ENCODE results near the gene ABCA8. TPM values are rescaled to one million over a fixed set of nuclear protein-coding genes. Genes with fewer than 3 reads are reported as not detected.

Gene ABCA8, protein sequence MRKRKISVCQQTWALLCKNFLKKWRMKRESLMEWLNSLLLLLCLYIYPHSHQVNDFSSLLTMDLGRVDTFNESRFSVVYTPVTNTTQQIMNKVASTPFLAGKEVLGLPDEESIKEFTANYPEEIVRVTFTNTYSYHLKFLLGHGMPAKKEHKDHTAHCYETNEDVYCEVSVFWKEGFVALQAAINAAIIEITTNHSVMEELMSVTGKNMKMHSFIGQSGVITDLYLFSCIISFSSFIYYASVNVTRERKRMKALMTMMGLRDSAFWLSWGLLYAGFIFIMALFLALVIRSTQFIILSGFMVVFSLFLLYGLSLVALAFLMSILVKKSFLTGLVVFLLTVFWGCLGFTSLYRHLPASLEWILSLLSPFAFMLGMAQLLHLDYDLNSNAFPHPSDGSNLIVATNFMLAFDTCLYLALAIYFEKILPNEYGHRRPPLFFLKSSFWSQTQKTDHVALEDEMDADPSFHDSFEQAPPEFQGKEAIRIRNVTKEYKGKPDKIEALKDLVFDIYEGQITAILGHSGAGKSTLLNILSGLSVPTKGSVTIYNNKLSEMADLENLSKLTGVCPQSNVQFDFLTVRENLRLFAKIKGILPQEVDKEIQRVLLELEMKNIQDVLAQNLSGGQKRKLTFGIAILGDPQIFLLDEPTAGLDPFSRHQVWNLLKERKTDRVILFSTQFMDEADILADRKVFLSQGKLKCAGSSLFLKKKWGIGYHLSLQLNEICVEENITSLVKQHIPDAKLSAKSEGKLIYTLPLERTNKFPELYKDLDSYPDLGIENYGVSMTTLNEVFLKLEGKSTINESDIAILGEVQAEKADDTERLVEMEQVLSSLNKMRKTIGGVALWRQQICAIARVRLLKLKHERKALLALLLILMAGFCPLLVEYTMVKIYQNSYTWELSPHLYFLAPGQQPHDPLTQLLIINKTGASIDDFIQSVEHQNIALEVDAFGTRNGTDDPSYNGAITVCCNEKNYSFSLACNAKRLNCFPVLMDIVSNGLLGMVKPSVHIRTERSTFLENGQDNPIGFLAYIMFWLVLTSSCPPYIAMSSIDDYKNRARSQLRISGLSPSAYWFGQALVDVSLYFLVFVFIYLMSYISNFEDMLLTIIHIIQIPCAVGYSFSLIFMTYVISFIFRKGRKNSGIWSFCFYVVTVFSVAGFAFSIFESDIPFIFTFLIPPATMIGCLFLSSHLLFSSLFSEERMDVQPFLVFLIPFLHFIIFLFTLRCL (N-terminal part only)
- not detected in 2 replicates for total RNA-seq (2014; rRNA removed; shearing (Covaris generic))
- polyA plus RNA-seq (2016; fragmentation: Nextera tagmentation; extraction: Ambion mirVana): not detected in 2 replicates
- long read RNA-seq: 0 reads

DNA sequence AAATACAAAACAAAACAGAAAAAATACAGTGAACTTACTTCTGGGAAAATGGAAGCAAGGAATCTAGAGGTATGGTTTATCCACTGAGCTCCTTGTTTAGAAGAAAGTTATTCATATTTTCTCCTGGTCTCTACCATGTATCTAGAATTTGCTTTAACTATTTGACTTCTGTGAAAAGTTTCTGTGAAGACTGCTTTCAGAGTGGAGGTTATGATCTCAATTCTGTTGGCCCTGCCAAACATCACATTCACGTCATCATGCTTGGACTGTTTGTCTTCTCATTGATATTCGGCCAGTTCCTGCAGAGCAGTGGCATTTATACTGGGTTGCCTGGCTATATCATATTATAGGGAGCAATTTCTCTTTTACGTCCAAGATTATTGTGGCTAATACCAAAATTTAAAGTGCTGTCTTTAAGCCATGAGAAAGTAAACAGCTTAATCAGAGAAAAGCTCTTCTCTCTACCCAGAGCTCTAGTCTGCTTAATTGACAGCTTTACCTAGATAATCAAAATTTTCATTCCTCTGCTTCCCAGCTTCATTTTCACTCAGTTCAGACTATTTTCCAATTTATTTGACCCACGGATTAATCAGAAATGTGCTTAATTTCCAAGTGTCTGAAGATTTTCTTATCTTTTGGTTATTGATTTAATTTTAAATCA lies at the start of gene ABCA8:
Gene ABCA8, minus strand, starts transcription at position 212 of the 661 bp plus-strand sequence. CDS start 13,358 bp downstream, outside the sequence.
- H3K36me3 Mint-ChIP-seq (ENCODE audit: low read depth): no peaks in the 10 kb centered on the region
- no peaks in the 10 kb centered on the region for H3K4me1 ChIP-seq (ENCODE audit: insufficient read depth)
- H3K27me3 Mint-ChIP-seq (ENCODE audit: insufficient read depth, low read depth, poor library complexity): no peaks in the 10 kb centered on the region
- ATAC-seq: no peak
- no peaks in the 10 kb centered on the region for H3K9me3 Mint-ChIP-seq
- no peaks in the 10 kb centered on the region for H3F3A ChIP-seq (replicated peaks; ENCODE audit: low read depth)
- H3K27me3 ChIP-seq (ENCODE audit: insufficient read depth): no peaks in the 10 kb centered on the region
- H3K79me2 ChIP-seq (replicated peaks; ENCODE audit: insufficient read depth): no peaks in the 10 kb centered on the region
- H3K27ac Mint-ChIP-seq: no peak within 1 kb of the TSS
- H3K9me2 ChIP-seq (ENCODE audit: insufficient read depth): no peaks in the 10 kb centered on the region
- H3K27ac ChIP-seq (ENCODE audit: low read depth): no peak within 1 kb of the TSS
- H3K36me3 ChIP-seq (ENCODE audit: insufficient read depth): no peaks in the 10 kb centered on the region
- no peaks in the 10 kb centered on the region for H4K20me1 ChIP-seq (replicated peaks; ENCODE audit: insufficient read depth)
- DNase-seq (ENCODE audit: low spot score): no peak
- H2AFZ ChIP-seq: no peak within 1 kb of the TSS
- H3K4me3 ChIP-seq: no peak within 1 kb of the TSS
- no peak within 1 kb of the TSS for H3K4me2 ChIP-seq
- no peak within 1 kb of the TSS for H3K4me3 Mint-ChIP-seq
- no peaks in the 10 kb centered on the region for H3K4me1 Mint-ChIP-seq
- TF ChIP-seq EZH2phosphoT487 (IDR thresholded peaks at IDR 0.05; ENCODE audit: unreplicated experiment) (no peak), NANOG (IDR thresholded peaks at IDR 0.05; ENCODE audit: borderline replicate concordance) (no peak), ZNF331 (CRISPR knock-in tag; IDR thresholded peaks at IDR 0.05; ENCODE audit: low read depth) (no peak), POLR2AphosphoS5 (IDR thresholded peaks at IDR 0.05; ENCODE audit: low read depth) (no peak), EZH2 (IDR thresholded peaks at IDR 0.05; ENCODE audit: low read depth, unreplicated experiment) (no peak), ZNF114 (CRISPR knock-in tag; IDR thresholded peaks at IDR 0.05) (no peak), CREB1 (CRISPR knock-in tag; IDR thresholded peaks at IDR 0.05; ENCODE audit: low read depth) (no peak), STAT1 (IDR thresholded peaks at IDR 0.05; ENCODE audit: unreplicated experiment) (no peak), JUNB (IDR thresholded peaks at IDR 0.05; ENCODE audit: unreplicated experiment) (no peak)
- TF ChIP-seq, protein P1, sequence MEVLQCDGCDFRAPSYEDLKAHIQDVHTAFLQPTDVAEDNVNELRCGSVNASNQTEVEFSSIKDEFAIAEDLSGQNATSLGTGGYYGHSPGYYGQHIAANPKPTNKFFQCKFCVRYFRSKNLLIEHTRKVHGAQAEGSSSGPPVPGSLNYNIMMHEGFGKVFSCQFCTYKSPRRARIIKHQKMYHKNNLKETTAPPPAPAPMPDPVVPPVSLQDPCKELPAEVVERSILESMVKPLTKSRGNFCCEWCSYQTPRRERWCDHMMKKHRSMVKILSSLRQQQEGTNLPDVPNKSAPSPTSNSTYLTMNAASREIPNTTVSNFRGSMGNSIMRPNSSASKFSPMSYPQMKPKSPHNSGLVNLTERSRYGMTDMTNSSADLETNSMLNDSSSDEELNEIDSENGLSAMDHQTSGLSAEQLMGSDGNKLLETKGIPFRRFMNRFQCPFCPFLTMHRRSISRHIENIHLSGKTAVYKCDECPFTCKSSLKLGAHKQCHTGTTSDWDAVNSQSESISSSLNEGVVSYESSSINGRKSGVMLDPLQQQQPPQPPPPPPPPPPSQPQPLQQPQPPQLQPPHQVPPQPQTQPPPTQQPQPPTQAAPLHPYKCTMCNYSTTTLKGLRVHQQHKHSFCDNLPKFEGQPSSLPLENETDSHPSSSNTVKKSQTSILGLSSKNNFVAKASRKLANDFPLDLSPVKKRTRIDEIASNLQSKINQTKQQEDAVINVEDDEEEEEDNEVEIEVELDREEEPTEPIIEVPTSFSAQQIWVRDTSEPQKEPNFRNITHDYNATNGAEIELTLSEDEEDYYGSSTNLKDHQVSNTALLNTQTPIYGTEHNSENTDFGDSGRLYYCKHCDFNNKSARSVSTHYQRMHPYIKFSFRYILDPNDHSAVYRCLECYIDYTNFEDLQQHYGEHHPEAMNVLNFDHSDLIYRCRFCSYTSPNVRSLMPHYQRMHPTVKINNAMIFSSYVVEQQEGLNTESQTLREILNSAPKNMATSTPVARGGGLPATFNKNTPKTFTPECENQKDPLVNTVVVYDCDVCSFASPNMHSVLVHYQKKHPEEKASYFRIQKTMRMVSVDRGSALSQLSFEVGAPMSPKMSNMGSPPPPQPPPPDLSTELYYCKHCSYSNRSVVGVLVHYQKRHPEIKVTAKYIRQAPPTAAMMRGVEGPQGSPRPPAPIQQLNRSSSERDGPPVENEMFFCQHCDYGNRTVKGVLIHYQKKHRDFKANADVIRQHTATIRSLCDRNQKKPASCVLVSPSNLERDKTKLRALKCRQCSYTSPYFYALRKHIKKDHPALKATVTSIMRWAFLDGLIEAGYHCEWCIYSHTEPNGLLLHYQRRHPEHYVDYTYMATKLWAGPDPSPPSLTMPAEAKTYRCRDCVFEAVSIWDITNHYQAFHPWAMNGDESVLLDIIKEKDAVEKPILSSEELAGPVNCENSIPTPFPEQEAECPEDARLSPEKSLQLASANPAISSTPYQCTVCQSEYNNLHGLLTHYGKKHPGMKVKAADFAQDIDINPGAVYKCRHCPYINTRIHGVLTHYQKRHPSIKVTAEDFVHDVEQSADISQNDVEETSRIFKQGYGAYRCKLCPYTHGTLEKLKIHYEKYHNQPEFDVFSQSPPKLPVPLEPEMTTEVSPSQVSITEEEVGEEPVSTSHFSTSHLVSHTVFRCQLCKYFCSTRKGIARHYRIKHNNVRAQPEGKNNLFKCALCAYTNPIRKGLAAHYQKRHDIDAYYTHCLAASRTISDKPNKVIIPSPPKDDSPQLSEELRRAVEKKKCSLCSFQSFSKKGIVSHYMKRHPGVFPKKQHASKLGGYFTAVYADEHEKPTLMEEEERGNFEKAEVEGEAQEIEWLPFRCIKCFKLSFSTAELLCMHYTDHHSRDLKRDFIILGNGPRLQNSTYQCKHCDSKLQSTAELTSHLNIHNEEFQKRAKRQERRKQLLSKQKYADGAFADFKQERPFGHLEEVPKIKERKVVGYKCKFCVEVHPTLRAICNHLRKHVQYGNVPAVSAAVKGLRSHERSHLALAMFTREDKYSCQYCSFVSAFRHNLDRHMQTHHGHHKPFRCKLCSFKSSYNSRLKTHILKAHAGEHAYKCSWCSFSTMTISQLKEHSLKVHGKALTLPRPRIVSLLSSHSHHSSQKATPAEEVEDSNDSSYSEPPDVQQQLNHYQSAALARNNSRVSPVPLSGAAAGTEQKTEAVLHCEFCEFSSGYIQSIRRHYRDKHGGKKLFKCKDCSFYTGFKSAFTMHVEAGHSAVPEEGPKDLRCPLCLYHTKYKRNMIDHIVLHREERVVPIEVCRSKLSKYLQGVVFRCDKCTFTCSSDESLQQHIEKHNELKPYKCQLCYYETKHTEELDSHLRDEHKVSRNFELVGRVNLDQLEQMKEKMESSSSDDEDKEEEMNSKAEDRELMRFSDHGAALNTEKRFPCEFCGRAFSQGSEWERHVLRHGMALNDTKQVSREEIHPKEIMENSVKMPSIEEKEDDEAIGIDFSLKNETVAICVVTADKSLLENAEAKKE (CRISPR knock-in tag; IDR thresholded peaks at IDR 0.05): no peak
- TF ChIP-seq, protein P2, sequence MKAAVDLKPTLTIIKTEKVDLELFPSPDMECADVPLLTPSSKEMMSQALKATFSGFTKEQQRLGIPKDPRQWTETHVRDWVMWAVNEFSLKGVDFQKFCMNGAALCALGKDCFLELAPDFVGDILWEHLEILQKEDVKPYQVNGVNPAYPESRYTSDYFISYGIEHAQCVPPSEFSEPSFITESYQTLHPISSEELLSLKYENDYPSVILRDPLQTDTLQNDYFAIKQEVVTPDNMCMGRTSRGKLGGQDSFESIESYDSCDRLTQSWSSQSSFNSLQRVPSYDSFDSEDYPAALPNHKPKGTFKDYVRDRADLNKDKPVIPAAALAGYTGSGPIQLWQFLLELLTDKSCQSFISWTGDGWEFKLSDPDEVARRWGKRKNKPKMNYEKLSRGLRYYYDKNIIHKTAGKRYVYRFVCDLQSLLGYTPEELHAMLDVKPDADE (IDR thresholded peaks at IDR 0.05): no peak
- TF ChIP-seq, protein P3, sequence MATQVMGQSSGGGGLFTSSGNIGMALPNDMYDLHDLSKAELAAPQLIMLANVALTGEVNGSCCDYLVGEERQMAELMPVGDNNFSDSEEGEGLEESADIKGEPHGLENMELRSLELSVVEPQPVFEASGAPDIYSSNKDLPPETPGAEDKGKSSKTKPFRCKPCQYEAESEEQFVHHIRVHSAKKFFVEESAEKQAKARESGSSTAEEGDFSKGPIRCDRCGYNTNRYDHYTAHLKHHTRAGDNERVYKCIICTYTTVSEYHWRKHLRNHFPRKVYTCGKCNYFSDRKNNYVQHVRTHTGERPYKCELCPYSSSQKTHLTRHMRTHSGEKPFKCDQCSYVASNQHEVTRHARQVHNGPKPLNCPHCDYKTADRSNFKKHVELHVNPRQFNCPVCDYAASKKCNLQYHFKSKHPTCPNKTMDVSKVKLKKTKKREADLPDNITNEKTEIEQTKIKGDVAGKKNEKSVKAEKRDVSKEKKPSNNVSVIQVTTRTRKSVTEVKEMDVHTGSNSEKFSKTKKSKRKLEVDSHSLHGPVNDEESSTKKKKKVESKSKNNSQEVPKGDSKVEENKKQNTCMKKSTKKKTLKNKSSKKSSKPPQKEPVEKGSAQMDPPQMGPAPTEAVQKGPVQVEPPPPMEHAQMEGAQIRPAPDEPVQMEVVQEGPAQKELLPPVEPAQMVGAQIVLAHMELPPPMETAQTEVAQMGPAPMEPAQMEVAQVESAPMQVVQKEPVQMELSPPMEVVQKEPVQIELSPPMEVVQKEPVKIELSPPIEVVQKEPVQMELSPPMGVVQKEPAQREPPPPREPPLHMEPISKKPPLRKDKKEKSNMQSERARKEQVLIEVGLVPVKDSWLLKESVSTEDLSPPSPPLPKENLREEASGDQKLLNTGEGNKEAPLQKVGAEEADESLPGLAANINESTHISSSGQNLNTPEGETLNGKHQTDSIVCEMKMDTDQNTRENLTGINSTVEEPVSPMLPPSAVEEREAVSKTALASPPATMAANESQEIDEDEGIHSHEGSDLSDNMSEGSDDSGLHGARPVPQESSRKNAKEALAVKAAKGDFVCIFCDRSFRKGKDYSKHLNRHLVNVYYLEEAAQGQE (IDR thresholded peaks at IDR 0.05; ENCODE audit: unreplicated experiment): no peak

Measured in GM23338 (cell line).